CD8-positive, alpha-beta memory T cell (primary cell): Measurements from ENCODE around the gene BAK1. TPM values are rescaled to one million over a fixed set of nuclear protein-coding genes. Genes with fewer than 3 reads are reported as not detected.

Experiments
- CTCF ChIA-PET: fragments of 350-600 bp; sonication (Branson Sonifier 250); formaldehyde crosslinking; loops from one replicate; lab custom pipeline; 2021; ENCODE audit warnings: antibody characterized with exemption; lab: Charles Lee
- POLR2A ChIA-PET: fragments of 350-600 bp; sonication (Branson Sonifier 250); formaldehyde crosslinking; loops from one replicate; lab custom pipeline; 2021; ENCODE audit warnings: antibody characterized with exemption; lab: Charles Lee
- DNase-seq, 5 donors: peaks; one replicate each; pipeline versions ENCODE4 v3.0.0 to v3.0.0-alpha.2; 2020 to 2022; ENCODE audit warnings: mixed read lengths in 1 of 5
- H3K27ac ChIP-seq: one replicate; pipeline ENCODE4 v1.7.0; 2013; ENCODE audit warnings: low read depth, mild to moderate bottlenecking, low read length, moderate library complexity
- H3K27me3 ChIP-seq: 2 replicates; pipeline ENCODE4 v1.7.0; 2013; ENCODE audit warnings: low read length, mild to moderate bottlenecking; ENCODE audit not compliant: insufficient read depth, poor library complexity, severe bottlenecking
- H3K36me3 ChIP-seq: 2 replicates; pipeline ENCODE4 v1.7.0; 2013; ENCODE audit warnings: mild to moderate bottlenecking, low read length, moderate library complexity; ENCODE audit not compliant: insufficient read depth
- H3K4me1 ChIP-seq: 2 replicates; pipeline ENCODE4 v1.7.0; 2013; ENCODE audit warnings: mild to moderate bottlenecking, low read length, moderate library complexity; ENCODE audit not compliant: insufficient read depth
- H3K4me3 ChIP-seq: 2 replicates; pipeline ENCODE4 v1.7.0; 2013; ENCODE audit warnings: mild to moderate bottlenecking, low read length
- H3K9me3 ChIP-seq: 2 replicates; pipeline ENCODE4 v1.7.0; 2013; ENCODE audit warnings: mild to moderate bottlenecking, low read length
- H3K27ac Mint-ChIP-seq, 8 donors: one replicate each; pipeline ENCODE4 v1.8.0; 2020 to 2021; ENCODE audit warnings: mixed read lengths in 8 of 8, mild to moderate bottlenecking in 6 of 8, inconsistent platforms in 3 of 8, moderate library complexity in 3 of 8
- H3K27me3 Mint-ChIP-seq, 2 donors: one replicate each; pipeline ENCODE4 v1.8.0; 2020 to 2021; ENCODE audit warnings: mixed read lengths in 2 of 2, mild to moderate bottlenecking in 1 of 2, moderate library complexity in 1 of 2
- H3K36me3 Mint-ChIP-seq, 3 donors: one replicate each; pipeline ENCODE4 v1.8.0; 2020 to 2021; ENCODE audit warnings: mixed read lengths in 3 of 3, inconsistent platforms in 1 of 3, mild to moderate bottlenecking in 1 of 3
- H3K4me1 Mint-ChIP-seq, 3 donors: one replicate each; pipeline ENCODE4 v1.8.0; 2020 to 2021; ENCODE audit warnings: mixed read lengths in 3 of 3, inconsistent platforms in 1 of 3, mild to moderate bottlenecking in 1 of 3
- H3K4me3 Mint-ChIP-seq, 7 donors: one replicate each; pipeline ENCODE4 v1.8.0; 2020 to 2021; ENCODE audit warnings: mixed read lengths in 7 of 7, mild to moderate bottlenecking in 6 of 7, moderate library complexity in 4 of 7, inconsistent platforms in 2 of 7
- H3K9me3 Mint-ChIP-seq, 5 donors: one replicate each; pipeline ENCODE4 v1.8.0; 2020 to 2022; ENCODE audit warnings: mixed read lengths in 5 of 5, mild to moderate bottlenecking in 3 of 5, moderate library complexity in 2 of 5, inconsistent platforms in 1 of 5
- polyA plus RNA-seq: library from polyadenylated mRNA; unstranded; fragments of 300-500 nt; fragmentation: Illumina TruSeq; gene quantifications from one replicate; pipeline ENCODE4 v1.2.3, GENCODE V29; 2021
- total RNA-seq, 2 experiments: library from RNA; stranded (reverse); gene quantifications; one replicate each; pipeline ENCODE4 v1.2.3, GENCODE V29; 2021

The BAK1 gene
- total and polyA plus RNA-seq, 3 experiments from 2014 or later = 43.4 to 50.1 (median 48.5) TPM

DNA sequence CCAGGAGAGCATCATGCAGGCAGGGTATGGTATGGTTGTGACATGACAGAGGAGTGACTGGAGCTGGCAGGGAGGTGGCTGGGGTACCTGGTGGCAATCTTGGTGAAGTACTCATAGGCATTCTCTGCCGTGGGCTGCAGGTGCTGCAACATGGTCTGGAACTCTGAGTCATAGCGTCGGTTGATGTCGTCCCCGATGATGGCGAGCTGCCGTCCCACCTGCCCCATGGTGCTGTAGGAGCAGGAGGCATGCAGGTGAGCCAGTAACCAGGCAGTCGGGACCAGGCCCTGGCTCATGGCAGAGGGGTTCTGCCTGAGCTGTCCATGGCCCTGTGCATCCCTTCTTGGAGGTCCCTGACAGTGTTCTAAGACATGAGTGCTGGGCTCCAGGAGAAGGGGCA, 4.9 kb downstream of the BAK1 start:
- Histone ChIP-seq H3K27me3 (no peaks in the 10 kb centered on the region), H3K4me1 (peaks cover 36% of the 10 kb centered on the region), H3K9me3 (no peaks in the 10 kb centered on the region), H3K27ac (no peak overlapping the region), H3K4me3 (no peak overlapping the region), H3K36me3 (peaks cover 36% of the 10 kb centered on the region)
- peaks cover 0 to 2% of the 10 kb centered on the region in 2 donors for H3K27me3 Mint-ChIP-seq
- POLR2A ChIA-PET = interaction anchor here (0.5 to 1.2 kb wide), 2 partner anchors 24 to 46 kb away, joined by 3 read pairs; partner anchors contain the start of gene ITPR3
- CTCF ChIA-PET = interaction anchor here (1.7 kb wide), 1 partner anchor 10 kb away, joined by 6 read pairs; no protein-coding TSS in a partner anchor
- H3K36me3 Mint-ChIP-seq = peaks cover 4 to 75% (median 7%) of the 10 kb centered on the region in 3 donors
- H3K4me1 Mint-ChIP-seq = peaks cover 43 to 56% (median 44%) of the 10 kb centered on the region in 3 donors
- H3K27ac Mint-ChIP-seq = peak overlapping the region in 6 of 8 donors; percentile 35 to 86 (median 57)
- H3K4me3 Mint-ChIP-seq = peak overlapping the region in 3 of 7 donors; percentile 19 to 38 (median 38)
- DNase-seq = no peak
- H3K9me3 Mint-ChIP-seq = no peaks in the 10 kb centered on the region

DNA sequence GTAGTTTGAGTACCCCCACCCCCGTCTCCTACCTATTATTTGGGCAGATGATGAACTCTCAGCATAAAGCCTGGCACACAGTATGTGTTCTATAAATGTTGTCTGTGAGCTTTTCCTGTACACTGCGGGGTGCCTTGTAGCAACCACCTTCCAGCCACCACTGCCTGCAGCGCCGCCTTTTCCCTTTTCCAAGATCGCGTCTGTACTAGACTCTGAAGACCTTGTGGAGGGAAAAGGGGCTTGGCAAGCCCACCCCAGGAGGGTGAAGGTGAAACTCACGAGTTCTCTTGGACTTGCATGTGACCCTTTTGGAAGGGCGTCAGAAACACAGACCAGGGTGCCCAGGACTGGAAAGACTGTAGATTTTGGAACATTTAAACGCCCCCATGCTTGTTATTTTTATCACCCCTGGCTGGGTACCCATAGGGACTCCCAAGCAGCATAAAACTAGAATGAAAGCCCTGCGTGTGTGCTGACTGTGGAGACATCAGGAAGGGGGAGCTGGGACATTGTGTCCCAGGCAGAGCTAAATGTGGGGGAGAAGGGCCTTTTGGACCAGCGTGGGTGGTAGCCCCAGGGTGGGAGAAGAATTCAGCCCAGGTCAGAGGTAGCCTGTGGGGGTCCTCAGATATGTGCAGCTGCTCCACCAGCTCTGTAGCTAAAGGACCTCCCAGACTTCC, 8.3 kb downstream of the BAK1 start:
- Mint-ChIP-seq H3K36me3 (peaks cover 0 to 48% (median 3%) of the 10 kb centered on the region in 3 donors), H3K9me3 (no peaks in the 10 kb centered on the region), H3K4me3 (peak overlapping the region; percentile 84 to 96 (median 93)), H3K27ac (peak overlapping the region; percentile 98 to 100 (median 100)), H3K27me3 (peaks cover 0 to 2% of the 10 kb centered on the region in 2 donors), H3K4me1 (peaks cover 22 to 40% (median 40%) of the 10 kb centered on the region in 3 donors)
- H3K4me1 ChIP-seq = peaks cover 23% of the 10 kb centered on the region
- H3K27ac ChIP-seq = peak overlapping the region; percentile 100
- DNase-seq = no peak
- ChIA-PET POLR2A (interaction anchor here (1.3 to 1.8 kb wide), 5 partner anchors 10 to 154 kb away, joined by 3 to 14 read pairs (median 4); partner anchors contain the start of genes CUTA and UQCC2), CTCF (interaction anchor here (1.0 to 1.3 kb wide), 4 partner anchors 13 to 227 kb away, joined by 3 to 4 read pairs (median 4); no protein-coding TSS in a partner anchor)
- H3K36me3 ChIP-seq = peaks cover 29% of the 10 kb centered on the region
- peak overlapping the region; percentile 80 for H3K4me3 ChIP-seq
- H3K9me3 ChIP-seq = no peaks in the 10 kb centered on the region
- H3K27me3 ChIP-seq = no peaks in the 10 kb centered on the region

DNA sequence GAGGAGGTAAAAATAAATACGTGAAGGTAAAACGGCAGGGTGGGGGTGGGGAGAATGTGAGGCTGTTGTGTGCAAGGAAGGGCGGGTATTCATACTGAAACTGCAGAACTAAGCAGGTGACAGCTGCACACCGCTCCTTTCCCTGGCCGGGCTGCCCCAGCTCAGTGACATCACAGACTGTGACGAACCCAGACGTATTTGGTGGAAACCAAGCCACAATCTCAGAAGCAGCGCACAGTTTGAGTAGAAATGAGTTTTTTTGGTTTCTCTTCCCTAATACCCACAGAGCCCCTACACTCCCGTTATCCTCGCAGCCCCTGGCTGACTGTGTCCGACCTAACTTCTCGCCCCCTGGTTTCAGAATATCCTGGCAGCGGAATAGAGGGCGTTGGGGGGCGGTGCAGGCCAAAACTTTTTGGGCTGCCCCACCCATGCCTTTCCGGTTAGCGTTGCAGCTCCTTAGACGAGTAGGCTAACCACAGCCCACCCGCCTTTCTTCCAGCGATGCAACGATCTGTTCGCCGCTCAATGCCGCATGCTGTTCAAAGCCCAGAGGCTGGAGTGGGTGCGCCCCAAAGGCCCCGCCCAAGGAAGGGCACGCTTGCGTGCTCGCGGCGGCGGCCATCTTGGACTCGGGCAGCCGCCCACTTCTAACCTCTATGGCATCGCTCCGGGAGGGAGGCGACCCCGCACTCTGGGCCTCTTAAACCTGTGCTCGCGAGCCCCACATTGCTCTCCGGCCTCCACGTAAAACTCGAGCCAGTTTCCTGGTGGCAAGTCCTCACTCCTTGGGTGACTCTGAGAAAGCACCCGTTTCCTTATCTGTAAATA, 9.1 kb downstream of the BAK1 start:
- peak overlapping the region; percentile 98 to 100 (median 100) for H3K27ac Mint-ChIP-seq
- peak; percentile 89 to 97 (median 95) for DNase-seq
- ChIA-PET POLR2A (interaction anchor here (0.9 to 1.8 kb wide), 13 partner anchors 8 to 1599 kb away, joined by 3 to 17 read pairs (median 4); partner anchors contain the start of genes BAK1, CUTA, DXO and ITPR3), CTCF (interaction anchor here (1.0 to 1.4 kb wide), 5 partner anchors 9 to 226 kb away, joined by 3 to 4 read pairs (median 4); partner anchors contain the start of gene BAK1)
- H3K36me3 Mint-ChIP-seq = peaks cover 0 to 45% (median 2%) of the 10 kb centered on the region in 3 donors
- Histone ChIP-seq H3K4me3 (peak overlapping the region; percentile 80), H3K27me3 (no peaks in the 10 kb centered on the region), H3K27ac (peak overlapping the region; percentile 100), H3K4me1 (peaks cover 20% of the 10 kb centered on the region), H3K9me3 (no peaks in the 10 kb centered on the region), H3K36me3 (peaks cover 27% of the 10 kb centered on the region)
- peak overlapping the region; percentile 84 to 96 (median 93) for H3K4me3 Mint-ChIP-seq
- H3K9me3 Mint-ChIP-seq = no peaks in the 10 kb centered on the region
- peaks cover 20 to 37% (median 36%) of the 10 kb centered on the region in 3 donors for H3K4me1 Mint-ChIP-seq
- H3K27me3 Mint-ChIP-seq = peaks cover 0 to 4% of the 10 kb centered on the region in 2 donors

DNA sequence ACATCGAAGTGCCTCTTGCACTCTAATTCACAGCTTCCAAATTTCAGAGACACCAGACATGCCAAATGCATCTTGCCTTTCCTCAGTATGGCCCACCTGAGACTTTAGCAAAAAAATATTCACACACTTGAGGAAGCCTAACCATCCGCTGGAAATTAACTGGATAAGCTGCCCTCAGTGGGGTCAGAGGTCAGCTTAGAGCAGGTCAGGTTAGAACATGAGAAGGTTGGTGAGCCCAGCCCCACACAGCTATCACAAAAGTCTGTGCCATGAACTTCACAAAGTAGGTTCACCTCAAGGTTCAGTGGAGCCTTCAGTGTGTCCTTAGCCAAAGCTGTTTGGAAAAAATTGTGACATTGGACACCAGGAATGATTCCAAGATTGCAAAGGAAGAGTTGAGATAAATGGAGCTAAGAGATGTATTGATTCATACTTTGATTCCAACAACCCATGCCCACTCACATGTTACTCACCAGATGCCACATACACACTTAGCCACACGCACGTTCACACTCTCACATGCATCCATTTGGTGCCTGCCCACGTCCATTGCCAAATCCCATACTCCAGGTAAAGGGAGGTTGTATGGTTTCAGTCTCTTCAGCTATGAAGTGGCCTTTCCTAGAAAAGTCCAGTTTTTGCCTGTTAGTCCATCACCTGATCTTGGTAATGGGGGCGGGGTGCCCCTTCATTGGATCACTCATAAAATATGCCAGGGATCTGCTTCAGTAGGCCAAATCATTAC, 11.1 kb downstream of the BAK1 start:
- POLR2A ChIA-PET = interaction anchor here (0.7 to 1.2 kb wide), 2 partner anchors 128 to 139 kb away, joined by 3 to 4 read pairs; no protein-coding TSS in a partner anchor
- H3K9me3 ChIP-seq = no peaks in the 10 kb centered on the region

DNA sequence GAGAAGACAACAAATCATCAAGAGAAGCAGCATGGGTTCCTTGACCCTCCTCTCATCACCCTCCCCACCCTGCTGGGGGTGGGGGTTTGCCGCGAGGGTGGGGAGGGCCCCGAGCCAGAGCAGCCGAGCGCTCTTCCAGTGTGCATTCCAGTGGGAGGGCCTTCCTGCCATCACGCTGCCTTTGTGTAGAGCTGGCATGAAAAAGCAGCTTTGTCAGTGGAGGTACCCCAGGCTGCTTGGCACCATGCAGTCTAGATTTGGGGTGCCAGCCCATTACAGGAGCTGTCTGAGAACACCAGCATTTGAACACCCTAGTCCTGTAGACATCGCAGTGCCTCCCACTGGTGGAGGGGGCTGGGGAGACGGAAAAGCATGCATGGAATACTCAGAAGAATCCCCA, 12.2 kb downstream of the BAK1 start:
- H3K36me3 Mint-ChIP-seq = peaks cover 0 to 19% (median 0%) of the 10 kb centered on the region in 3 donors
- CTCF ChIA-PET = no interaction called here

More for the DNA sequence above, 11.1 kb downstream of the BAK1 start:
- CTCF ChIA-PET = interaction anchor here (0.9 to 1.2 kb wide), 2 partner anchors 16 to 178 kb away, joined by 3 to 5 read pairs; no protein-coding TSS in a partner anchor
- H3K36me3 Mint-ChIP-seq = peaks cover 0 to 24% (median 0%) of the 10 kb centered on the region in 3 donors
- Histone ChIP-seq H3K4me3 (no peak overlapping the region), H3K27ac (no peak overlapping the region), H3K27me3 (no peaks in the 10 kb centered on the region), H3K4me1 (peaks cover 20% of the 10 kb centered on the region), H3K36me3 (peaks cover 7% of the 10 kb centered on the region)
- peaks cover 0 to 4% of the 10 kb centered on the region in 2 donors for H3K27me3 Mint-ChIP-seq
- no peak for DNase-seq
- H3K4me1 Mint-ChIP-seq = peaks cover 20 to 36% (median 33%) of the 10 kb centered on the region in 3 donors
- H3K9me3 Mint-ChIP-seq = no peaks in the 10 kb centered on the region
- peak overlapping the region in 6 of 7 donors; percentile 3 to 66 (median 38) for H3K4me3 Mint-ChIP-seq
- peak overlapping the region; percentile 44 to 100 (median 98) for H3K27ac Mint-ChIP-seq

DNA sequence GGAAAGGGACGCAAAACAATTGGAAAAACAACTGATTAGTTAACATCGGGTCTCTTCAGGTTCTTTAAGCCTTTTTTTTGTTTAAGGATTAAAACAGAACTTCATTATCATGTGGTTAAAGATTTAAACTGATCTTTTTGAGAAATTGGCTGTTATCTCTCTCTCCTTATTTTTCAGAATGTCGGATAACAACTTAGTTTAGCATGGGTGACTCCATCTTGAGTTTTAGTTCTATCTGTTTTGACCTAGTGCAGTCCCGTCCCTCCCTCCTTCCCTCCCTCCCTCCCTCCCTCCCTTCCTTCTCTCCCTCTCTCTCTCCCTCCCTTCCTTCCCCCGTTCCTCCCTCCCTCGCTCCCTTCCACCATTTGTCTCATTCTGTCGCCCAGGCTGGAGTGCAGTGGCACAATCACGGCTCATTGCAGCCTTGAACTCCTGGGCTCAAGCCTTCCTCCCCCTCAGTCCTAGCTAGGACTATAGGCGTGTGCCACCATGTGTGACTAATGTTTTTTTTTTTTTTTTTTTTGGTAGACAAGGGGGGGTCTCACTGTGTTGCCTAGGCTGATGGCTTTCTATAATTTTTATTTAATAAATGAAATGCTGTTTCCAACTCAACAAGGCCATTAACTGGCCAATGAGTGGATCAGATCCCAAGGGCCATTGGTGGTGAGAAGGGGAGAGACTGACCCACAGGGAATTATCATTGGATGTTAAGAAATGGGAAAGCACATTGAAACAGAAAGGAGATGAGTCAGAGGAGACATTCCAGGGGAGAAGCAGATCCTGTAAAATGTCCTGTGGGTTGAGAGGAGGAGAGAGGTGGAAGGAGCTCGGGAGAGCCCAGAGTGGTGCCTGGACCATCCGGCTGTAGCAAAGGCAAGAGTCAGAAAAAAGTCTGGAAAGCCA, 13.6 kb downstream of the BAK1 start:
- Mint-ChIP-seq H3K4me3 (no peak overlapping the region), H3K27me3 (peaks cover 0 to 4% of the 10 kb centered on the region in 2 donors), H3K9me3 (no peaks in the 10 kb centered on the region), H3K27ac (peak overlapping the region in 5 of 8 donors; percentile 27 to 93 (median 53)), H3K4me1 (peaks cover 10 to 25% (median 23%) of the 10 kb centered on the region in 3 donors), H3K36me3 (peaks cover 0 to 7% (median 0%) of the 10 kb centered on the region in 3 donors)
- Histone ChIP-seq H3K9me3 (no peaks in the 10 kb centered on the region), H3K36me3 (no peaks in the 10 kb centered on the region), H3K27me3 (no peaks in the 10 kb centered on the region), H3K4me3 (no peak overlapping the region), H3K27ac (no peak overlapping the region), H3K4me1 (peaks cover 9% of the 10 kb centered on the region)
- POLR2A ChIA-PET = no interaction called here
- DNase-seq = no peak
- CTCF ChIA-PET = no interaction called here

More for the DNA sequence above, 12.2 kb downstream of the BAK1 start:
- Mint-ChIP-seq H3K9me3 (no peaks in the 10 kb centered on the region), H3K27ac (peak overlapping the region in 2 of 8 donors; percentile 21 to 75), H3K4me3 (no peak overlapping the region), H3K4me1 (peaks cover 20 to 36% (median 33%) of the 10 kb centered on the region in 3 donors), H3K27me3 (peaks cover 0 to 4% of the 10 kb centered on the region in 2 donors)
- H3K36me3 ChIP-seq = peaks cover 4% of the 10 kb centered on the region
- POLR2A ChIA-PET = interaction anchor here (0.7 kb wide), 1 partner anchor 1190 kb away, joined by 11 read pairs; no protein-coding TSS in a partner anchor
- no peaks in the 10 kb centered on the region for H3K27me3 ChIP-seq
- H3K4me1 ChIP-seq = peaks cover 20% of the 10 kb centered on the region
- DNase-seq = no peak
- no peak overlapping the region for H3K4me3 ChIP-seq
- no peak overlapping the region for H3K27ac ChIP-seq
- no peaks in the 10 kb centered on the region for H3K9me3 ChIP-seq
